Measurements from ENCODE around the gene IL5.

GRCh38 chr5:132566657-132567056 lies 23.3 kb upstream of the IL5 start:
- TF ChIP-seq POLR2AphosphoS5 (IDR thresholded peaks at IDR 0.05) (no peak), CTCF (IDR thresholded peaks at IDR 0.05) (no peak)

Measured in gastroesophageal sphincter (tissue), 3 donors.